HEK293T (cell line): Measurements from ENCODE around the gene SLC35B1.

Source experiments
- CTCF ChIA-PET: fragments of 350-600 bp; formaldehyde crosslinking; extraction: SDS; loops from one replicate; lab custom pipeline; 2021; ENCODE audit warnings: antibody characterized with exemption, inconsistent platforms; lab: Yijun Ruan, JAX
- POLR2A ChIA-PET: fragments of 350-600 bp; formaldehyde crosslinking; extraction: SDS; loops from one replicate; lab custom pipeline; 2020; ENCODE audit warnings: antibody characterized with exemption, inconsistent platforms; lab: Yijun Ruan, JAX
- DNase-seq: peaks from one replicate; pipeline ENCODE4 v3.0.0; 2012; ENCODE audit warnings: mixed read lengths; ENCODE audit errors: extremely low spot score
- ARNT ChIP-seq: fragments of 450-650 bp; IDR thresholded peaks from 2 replicates; pipeline ENCODE4 v1.6.1; 2017; ENCODE audit warnings: mild to moderate bottlenecking
- BHLHE40 ChIP-seq: fragments of 450-650 bp; IDR thresholded peaks from 2 replicates; pipeline ENCODE4 v1.6.1; 2016; ENCODE audit warnings: mild to moderate bottlenecking, moderate library complexity, borderline replicate concordance
- CTBP1 ChIP-seq: fragments of 450-650 bp; IDR thresholded peaks from 2 replicates; pipeline ENCODE4 v1.6.1; 2016; ENCODE audit warnings: borderline replicate concordance
- ELF4 ChIP-seq: fragments of 450-650 bp; IDR thresholded peaks from 2 replicates; pipeline ENCODE4 v1.6.1; 2017; ENCODE audit warnings: antibody characterized with exemption
- FOXA1 ChIP-seq: fragments of 450-650 bp; IDR thresholded peaks from 2 replicates; pipeline ENCODE4 v1.6.1; 2016; ENCODE audit warnings: mild to moderate bottlenecking
- FOXK2 ChIP-seq: fragments of 450-650 bp; IDR thresholded peaks from 2 replicates; pipeline ENCODE4 v1.6.1; 2016; ENCODE audit warnings: mild to moderate bottlenecking
- FOXM1 ChIP-seq: fragments of 450-650 bp; IDR thresholded peaks from 2 replicates; pipeline ENCODE4 v1.6.1; 2017; ENCODE audit warnings: mild to moderate bottlenecking, borderline replicate concordance
- HDGF ChIP-seq: fragments of 450-650 bp; IDR thresholded peaks from 2 replicates; pipeline ENCODE4 v1.6.1; 2017; ENCODE audit warnings: antibody characterized with exemption, borderline replicate concordance
- L3MBTL2 ChIP-seq: fragments of 450-650 bp; conservative IDR thresholded peaks from 2 replicates; pipeline ENCODE4 v1.6.1; 2016; ENCODE audit warnings: mild to moderate bottlenecking
- LEF1 ChIP-seq: fragments of 450-650 bp; IDR thresholded peaks from 2 replicates; pipeline ENCODE4 v1.6.1; 2017; ENCODE audit warnings: mild to moderate bottlenecking, borderline replicate concordance
- NFRKB ChIP-seq: fragments of 450-650 bp; IDR thresholded peaks from 2 replicates; pipeline ENCODE4 v1.6.1; 2016; ENCODE audit warnings: mild to moderate bottlenecking, moderate library complexity
- PKNOX1 ChIP-seq: fragments of 450-650 bp; IDR thresholded peaks from 2 replicates; pipeline ENCODE4 v1.6.1; 2016
- SP1 ChIP-seq: fragments of 450-650 bp; IDR thresholded peaks from 2 replicates; pipeline ENCODE4 v1.6.1; 2017
- SUZ12 ChIP-seq: fragments of 450-650 bp; IDR thresholded peaks from 2 replicates; pipeline ENCODE4 v1.6.1; 2016; ENCODE audit warnings: mild to moderate bottlenecking
- TARDBP ChIP-seq: fragments of 450-650 bp; IDR thresholded peaks from 2 replicates; pipeline ENCODE4 v1.6.1; 2016
- ZNF384 ChIP-seq: fragments of 450-650 bp; IDR thresholded peaks from 2 replicates; pipeline ENCODE4 v1.6.1; 2016

The SLC35B1 gene

DNA sequence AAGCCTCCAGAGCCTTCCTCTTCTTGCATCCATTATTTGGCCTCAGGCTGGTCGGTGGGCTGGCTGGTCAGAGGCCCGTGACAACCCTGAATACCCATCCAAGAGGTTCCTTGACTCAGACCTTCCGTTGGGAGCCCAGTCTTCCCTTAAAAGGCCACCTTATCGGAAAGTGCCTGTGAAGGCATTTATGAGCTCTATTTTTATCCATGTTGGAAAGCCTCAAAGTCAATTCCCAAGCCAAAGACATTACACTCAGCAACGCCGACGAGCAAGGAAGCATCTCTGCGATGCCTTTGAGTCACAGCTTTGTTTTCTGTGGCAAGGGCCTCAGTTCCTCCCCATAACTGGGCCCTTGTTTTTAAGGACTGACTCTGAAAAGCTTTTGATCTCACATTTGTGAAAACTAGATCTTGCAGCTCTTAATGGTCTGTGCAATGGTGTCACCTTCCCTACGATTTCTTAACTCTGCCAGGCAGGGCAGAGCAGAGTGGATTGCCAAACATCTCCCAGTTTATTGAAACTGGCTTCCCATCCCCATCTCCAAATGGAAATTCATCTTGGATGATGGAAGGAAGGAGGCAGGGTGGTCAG, 16.6 kb downstream of the SLC35B1 start:
- CTCF ChIA-PET: interaction anchor here (0.6 to 1.6 kb wide), 4 partner anchors 10 to 1721 kb away, joined by 3 to 6 read pairs (median 4); no protein-coding TSS in a partner anchor
- POLR2A ChIA-PET: interaction anchor here (1.4 kb wide), 1 partner anchor 14 kb away, joined by 6 read pairs; the partner anchor contains the start of gene SPOP
- no peak for DNase-seq
- TF ChIP-seq CTBP1 (no peak), FOXA1 (no peak), SUZ12 (no peak), SP1 (no peak)

DNA sequence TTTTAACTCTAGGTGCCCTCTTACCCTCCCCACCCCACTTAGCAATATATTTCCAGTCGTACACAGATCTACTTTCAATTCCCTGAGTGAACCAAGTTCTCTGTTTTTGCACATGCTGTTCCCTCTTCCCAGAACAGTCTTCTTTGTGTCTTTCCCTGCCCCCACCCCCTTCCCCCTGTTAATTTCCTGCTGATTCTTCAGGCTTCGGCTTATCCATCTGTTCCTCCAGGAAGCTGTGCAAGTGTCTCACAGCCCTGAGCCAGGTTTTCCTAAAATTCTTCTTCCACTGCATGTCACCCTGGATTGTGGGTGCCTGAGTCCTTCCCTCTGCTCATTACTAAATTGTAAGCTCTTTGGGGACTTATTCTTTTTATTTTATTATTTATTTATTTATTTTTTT, 17.5 kb downstream of the SLC35B1 start:
- ChIA-PET POLR2A (no interaction called here), CTCF (interaction anchor here (0.6 to 2.4 kb wide), 2 partner anchors 121 to 129 kb away, joined by 3 to 9 read pairs; no protein-coding TSS in a partner anchor)
- no peak for DNase-seq
- TF ChIP-seq CTBP1 (no peak), BHLHE40 (no peak)

DNA sequence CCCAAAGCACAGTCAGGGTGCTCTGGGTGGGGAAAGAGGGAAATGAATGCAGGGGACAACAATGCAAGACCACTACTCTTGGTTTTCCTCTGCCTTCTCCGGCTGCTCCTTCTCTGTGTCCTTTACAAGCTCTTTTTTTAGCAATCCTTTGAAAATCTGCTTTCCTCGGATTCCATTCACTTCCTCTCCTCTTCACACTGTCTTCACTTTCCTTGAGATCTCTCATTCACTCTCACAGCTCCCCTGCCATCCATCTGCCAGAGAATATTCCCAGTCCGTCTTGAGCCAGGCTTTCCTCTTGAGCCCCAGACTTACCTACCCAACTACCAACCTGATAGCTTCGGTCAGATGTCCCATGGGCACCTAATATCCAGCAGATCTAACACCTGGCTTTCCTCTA, 18.9 kb downstream of the SLC35B1 start:
- CTCF ChIA-PET: interaction anchor here (1.2 to 2.4 kb wide), 2 partner anchors 119 to 132 kb away, joined by 4 to 9 read pairs; no protein-coding TSS in a partner anchor
- DNase-seq: no peak
- POLR2A ChIA-PET: interaction anchor here (2.1 kb wide), 1 partner anchor 119 kb away, joined by 7 read pairs; no protein-coding TSS in a partner anchor
- TF ChIP-seq ARNT (no peak), LEF1 (no peak), CTBP1 (no peak), SUZ12 (no peak), SP1 (no peak), L3MBTL2 (no peak), TARDBP (no peak), HDGF (no peak), NFRKB (no peak), FOXM1 (no peak), BHLHE40 (no peak), FOXA1 (no peak), PKNOX1 (no peak), ELF4 (no peak), FOXK2 (no peak)

DNA sequence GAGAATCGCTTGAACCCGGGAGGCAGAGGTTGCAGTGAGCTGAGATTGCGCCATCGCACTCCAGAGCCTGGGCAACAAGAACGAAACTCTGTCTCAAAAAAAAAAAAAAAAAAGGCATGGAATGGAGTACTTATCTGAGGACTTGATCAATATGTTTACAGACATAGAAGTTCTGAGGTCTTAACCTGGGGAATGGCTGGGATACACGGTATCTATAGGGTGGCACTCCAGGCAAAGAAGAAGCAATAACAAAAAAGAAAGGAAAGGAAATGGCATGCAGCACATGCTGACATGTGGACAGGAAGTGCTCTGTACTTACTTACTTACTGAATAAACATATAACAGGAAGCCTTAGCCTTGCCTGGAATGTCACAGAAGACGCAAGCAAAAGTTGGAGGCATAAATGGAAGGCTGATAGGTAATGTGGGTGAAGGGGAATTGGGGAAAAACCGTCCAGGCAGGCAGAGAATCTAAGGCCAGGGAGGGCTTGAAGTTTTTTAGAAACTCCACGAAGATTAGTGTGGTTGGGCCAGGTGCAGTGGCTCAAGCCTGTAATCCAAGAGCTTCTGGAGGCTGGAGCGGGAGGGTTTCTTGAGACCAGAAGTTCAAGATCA, 19.8 kb downstream of the SLC35B1 start:
- DNase-seq: no peak
- CTCF ChIA-PET: interaction anchor here (2.4 kb wide), 1 partner anchor 118 kb away, joined by 9 read pairs; no protein-coding TSS in a partner anchor
- POLR2A ChIA-PET: interaction anchor here (1.3 to 2.1 kb wide), 2 partner anchors 11 to 118 kb away, joined by 5 to 7 read pairs; partner anchors contain the start of gene SPOP
- TF ChIP-seq PKNOX1 (no peak), CTBP1 (no peak), HDGF (no peak), SUZ12 (no peak), FOXK2 (no peak), ARNT (no peak), TARDBP (no peak), SP1 (no peak), BHLHE40 (no peak), ELF4 (no peak), NFRKB (no peak), L3MBTL2 (no peak; the same call in 1 of the 2 replicates), ZNF384 (no peak), LEF1 (no peak), FOXA1 (no peak), FOXM1 (no peak)

DNA sequence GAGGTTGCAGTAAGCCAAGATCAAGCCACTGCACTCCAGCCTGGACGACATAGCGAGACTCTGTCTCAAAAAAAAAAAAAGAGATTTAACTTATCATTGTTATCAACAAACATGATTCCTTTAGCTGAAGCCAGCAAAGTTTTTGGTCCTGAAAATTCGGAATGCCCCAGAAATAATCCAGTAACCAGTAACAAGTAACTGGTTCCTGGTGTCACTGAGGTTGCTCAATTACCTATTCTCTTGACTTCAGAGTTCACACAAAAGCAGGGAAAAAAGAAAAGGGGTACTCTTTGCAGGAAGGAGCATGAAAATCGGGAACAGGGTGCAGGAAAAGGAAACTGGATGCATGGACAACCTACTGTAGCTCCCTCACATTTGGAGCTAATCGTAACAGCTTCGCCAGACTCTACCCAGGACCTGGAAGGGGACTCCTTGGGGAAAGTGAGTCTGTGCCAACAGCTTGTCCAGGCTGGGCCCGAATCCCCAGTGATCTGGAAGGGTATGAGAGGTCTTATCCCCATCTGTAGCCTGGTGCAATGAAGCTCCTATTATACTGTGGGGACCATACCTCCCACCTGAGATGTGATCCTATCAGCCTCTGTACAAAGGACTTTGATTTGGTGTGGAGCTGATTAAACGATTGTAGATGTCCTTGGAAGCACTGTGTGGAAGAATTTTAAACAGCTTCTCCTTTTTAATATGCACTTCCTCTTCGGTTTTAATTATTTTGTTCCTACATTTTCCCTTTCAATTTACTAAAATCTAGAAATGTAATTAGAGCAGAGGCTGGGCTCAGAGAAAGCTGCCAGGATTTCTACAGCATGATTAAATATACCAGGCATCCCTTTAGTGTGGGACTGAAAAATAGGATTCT, 26.4 kb downstream of the SLC35B1 start:
- no peak for DNase-seq
- ChIA-PET CTCF (interaction anchor here (1.0 to 2.0 kb wide), 3 partner anchors 10 to 274 kb away, joined by 3 to 11 read pairs (median 5); no protein-coding TSS in a partner anchor), POLR2A (interaction anchor here (1.4 kb wide), 1 partner anchor 27 kb away, joined by 3 read pairs; the partner anchor contains the start of gene SLC35B1)
- TF ChIP-seq LEF1 (no peak), FOXM1 (no peak), BHLHE40 (no peak), NFRKB (no peak), SP1 (no peak), ARNT (no peak), HDGF (no peak), ZNF384 (no peak), ELF4 (no peak), TARDBP (no peak)

GRCh38 chr17:49680314-49680713, 27.4 kb downstream of the SLC35B1 start:
- ChIA-PET POLR2A (interaction anchor here (1.4 kb wide), 1 partner anchor 28 kb away, joined by 3 read pairs; the partner anchor contains the start of gene SLC35B1), CTCF (interaction anchor here (1.3 kb wide), 1 partner anchor 11 kb away, joined by 5 read pairs; no protein-coding TSS in a partner anchor)
- DNase-seq: no peak
- TF ChIP-seq FOXA1 (no peak), FOXK2 (no peak), PKNOX1 (no peak), ZNF384 (no peak), SP1 (no peak), CTBP1 (no peak), ELF4 (no peak), SUZ12 (no peak), L3MBTL2 (no peak), LEF1 (no peak), ARNT (no peak), HDGF (no peak), TARDBP (no peak), NFRKB (no peak), BHLHE40 (no peak), FOXM1 (no peak)
